K562 treated with DMSO at 1 percent for 4 hours (cell line): Measurements from ENCODE around the gene MMP20. TPM values are rescaled to one million over a fixed set of nuclear protein-coding genes. Genes with fewer than 3 reads are reported as not detected.

Experiments
- total RNA-seq: library from RNA; unstranded; fragments of 300-600 nt; gene quantifications from 2 replicates; pipeline ENCODE4 v1.2.3, GENCODE V29; 2022; ENCODE audit not compliant: insufficient read depth

The MMP20 gene
- total RNA-seq = not detected in 2 replicates

GRCh38 chr11:102625177-102625576 lies at the start of gene MMP20:
MMP20 (minus strand) TSS chr11:102625332; CDS start chr11:102625319, 13 bp downstream.

GRCh38 chr11:102530558-102530957 lies 94.6 kb downstream of the MMP20 start, which contains the start of gene MMP7:
MMP7 (minus strand) TSS chr11:102530747; CDS start chr11:102530700, 47 bp downstream.

Other genes with a start within 250 kb of the MMP20 start
- 37.5 and 38.9 TPM in 2 replicates for gene TMEM123, start 172.6 kb downstream of the MMP20 start, total RNA-seq
- gene MMP7, start 94.6 kb downstream of the MMP20 start, total RNA-seq = not detected in 2 replicates
- not detected in 2 replicates for gene MMP27, start 80.4 kb upstream of the MMP20 start, total RNA-seq
- gene MMP8, start 99.6 kb upstream of the MMP20 start, total RNA-seq = not detected in 2 replicates
- not detected in 2 replicates for gene MMP10, start 155.3 kb upstream of the MMP20 start, total RNA-seq
- not detected in 2 replicates for gene MMP1, start 172.8 kb upstream of the MMP20 start, total RNA-seq
- gene MMP3, start 218.3 kb upstream of the MMP20 start, total RNA-seq = not detected in 2 replicates
- gene MMP12, start 249.7 kb upstream of the MMP20 start, total RNA-seq = not detected in 2 replicates